Skin epidermis (tissue), 12 donors: ENCODE measurements around the gene LGI4.

ENCODE experiments used
- H3K27ac ChIP-seq, 21 experiments: fragments of 200-600 bp; sonication (generic) in 11 of 21; one replicate each; pipeline ENCODE4 v1.5.0; 2020; ENCODE audit warnings: mild to moderate bottlenecking in 3 of 21, inconsistent platforms in 2 of 21, moderate library complexity in 2 of 21
- H3K4me3 ChIP-seq, 7 experiments: fragments of 200-600 bp; sonication (generic) in 2 of 7; one replicate each; pipeline ENCODE4 v1.5.0; 2020; ENCODE audit warnings: inconsistent platforms in 2 of 7, mild to moderate bottlenecking in 2 of 7, moderate library complexity in 1 of 7

LGI4 gene

GRCh38 chr19:35134601-35135242 lies at the start of gene LGI4:
TSS of gene LGI4 (minus strand) at chr19:35135059. CDS start at chr19:35134680, 379 bp downstream.
- Histone ChIP-seq H3K4me3 (peak within 1 kb of the TSS in 2 of 7 experiments; percentile 1 to 11), H3K27ac (peak within 1 kb of the TSS in 14 of 21 experiments; percentile 30 to 78 (median 48))

- Histone ChIP-seq H3K27ac (no peak overlapping the region), H3K4me3 (no peak overlapping the region)
These were observed 49.4 kb upstream of the LGI4 start for GRCh38 chr19:35184267-35184666.

- Histone ChIP-seq H3K27ac (no peak overlapping the region), H3K4me3 (no peak overlapping the region)
These were observed 46.5 kb upstream of the LGI4 start for GRCh38 chr19:35181387-35181786.

- Histone ChIP-seq H3K27ac (no peak overlapping the region), H3K4me3 (no peak overlapping the region)
These were observed 45.0 kb upstream of the LGI4 start for GRCh38 chr19:35179830-35180229.

GRCh38 chr19:35178701-35179100 lies 43.8 kb upstream of the LGI4 start:
- Histone ChIP-seq H3K27ac (no peak overlapping the region), H3K4me3 (no peak overlapping the region)

GRCh38 chr19:35177377-35178274 lies 42.8 kb upstream of the LGI4 start:
- no peak overlapping the region for H3K27ac ChIP-seq
- H3K4me3 ChIP-seq = no peak overlapping the region

- Histone ChIP-seq H3K4me3 (no peak overlapping the region), H3K27ac (peak overlapping the region in 2 of 21 experiments; percentile 8 to 33)
These were observed 41.3 kb upstream of the LGI4 start for GRCh38 chr19:35176181-35176570.

- H3K4me3 ChIP-seq = no peak overlapping the region
- H3K27ac ChIP-seq = no peak overlapping the region
These were observed 39.4 kb upstream of the LGI4 start for GRCh38 chr19:35174226-35174625.

- no peak overlapping the region for H3K4me3 ChIP-seq
- H3K27ac ChIP-seq = no peak overlapping the region
These were observed 36.9 kb upstream of the LGI4 start for GRCh38 chr19:35171730-35172129.

- Histone ChIP-seq H3K4me3 (no peak overlapping the region), H3K27ac (peak overlapping the region in 3 of 21 experiments; percentile 16 to 71 (median 26))
These were observed 35.7 kb upstream of the LGI4 start for GRCh38 chr19:35170359-35171061.

- peak overlapping the region in 7 of 21 experiments; percentile 29 to 85 (median 49) for H3K27ac ChIP-seq
- no peak overlapping the region for H3K4me3 ChIP-seq
These were observed 34.5 kb upstream of the LGI4 start for GRCh38 chr19:35169221-35169995.

GRCh38 chr19:35168196-35168595 lies 33.3 kb upstream of the LGI4 start:
- Histone ChIP-seq H3K4me3 (no peak overlapping the region), H3K27ac (peak overlapping the region in 13 of 21 experiments; percentile 7 to 85 (median 49))

GRCh38 chr19:35167251-35168119 lies 32.6 kb upstream of the LGI4 start:
- Histone ChIP-seq H3K27ac (peak overlapping the region in 16 of 21 experiments; percentile 7 to 85 (median 53)), H3K4me3 (no peak overlapping the region)

GRCh38 chr19:35166100-35167063 lies 31.5 kb upstream of the LGI4 start:
- no peak overlapping the region for H3K4me3 ChIP-seq
- peak overlapping the region in 11 of 21 experiments; percentile 31 to 85 (median 63) for H3K27ac ChIP-seq

GRCh38 chr19:35165200-35166058 lies 30.6 kb upstream of the LGI4 start:
- Histone ChIP-seq H3K27ac (no peak overlapping the region), H3K4me3 (no peak overlapping the region)

GRCh38 chr19:35164418-35164817 lies 29.6 kb upstream of the LGI4 start:
- no peak overlapping the region for H3K27ac ChIP-seq
- H3K4me3 ChIP-seq = no peak overlapping the region
